ENCODE measurements around the gene MRPL39.

Gene MRPL39

GRCh38 chr21:25578056-25578961, 29.0 kb downstream of the MRPL39 start:
- Histone ChIP-seq H3F3A (ENCODE audit: insufficient read depth, low read length) (peaks cover 17% of the 10 kb centered on the region), H3K27ac (ENCODE audit: low read length) (no peak overlapping the region), H3K79me2 (ENCODE audit: low read length) (no peaks in the 10 kb centered on the region), H3K9me2 (replicated peaks; ENCODE audit: insufficient read depth, low read length) (no peaks in the 10 kb centered on the region), H4K20me1 (ENCODE audit: insufficient read depth, low read length) (no peaks in the 10 kb centered on the region), H3K36me3 (replicated peaks; ENCODE audit: insufficient read depth, low read length) (no peaks in the 10 kb centered on the region), H3K9me3 (replicated peaks; ENCODE audit: insufficient read depth, low read length) (no peaks in the 10 kb centered on the region), H3K27me3 (replicated peaks; ENCODE audit: insufficient read depth, low read length) (no peaks in the 10 kb centered on the region), H2AFZ (ENCODE audit: low read length) (no peak overlapping the region), H3K4me2 (ENCODE audit: low read depth, low read length) (no peak overlapping the region), H3K9ac (ENCODE audit: low read length) (no peak overlapping the region), H3K4me1 (ENCODE audit: low read length) (peaks cover 31% of the 10 kb centered on the region), H3K4me3 (ENCODE audit: low read length) (no peak overlapping the region)
- no peak for DNase-seq
- TF ChIP-seq EZH2 (optimal IDR thresholded peaks at IDR 0.05; ENCODE audit: low read depth, low read length) (no peak), CTCF (IDR thresholded peaks at IDR 0.05; ENCODE audit: low read length) (no peak), EZH2phosphoT487 (IDR thresholded peaks at IDR 0.05; ENCODE audit: low read length) (no peak)

- DNase-seq, result no peak
- no peak overlapping the region for H3K4me2 ChIP-seq (ENCODE audit: low read depth, low read length)
Measured at GRCh38 chr21:25577424-25578055, 29.7 kb downstream of the MRPL39 start.

More at GRCh38 chr21:25577424-25578055, 29.7 kb downstream of the MRPL39 start:
- Histone ChIP-seq H3K79me2 (ENCODE audit: low read length) (no peaks in the 10 kb centered on the region), H3K9ac (ENCODE audit: low read length) (no peak overlapping the region), H3K9me2 (replicated peaks; ENCODE audit: insufficient read depth, low read length) (no peaks in the 10 kb centered on the region), H3K4me1 (ENCODE audit: low read length) (peaks cover 32% of the 10 kb centered on the region), H3K27me3 (replicated peaks; ENCODE audit: insufficient read depth, low read length) (no peaks in the 10 kb centered on the region), H3K27ac (ENCODE audit: low read length) (no peak overlapping the region), H3K4me3 (ENCODE audit: low read length) (no peak overlapping the region), H2AFZ (ENCODE audit: low read length) (no peak overlapping the region), H4K20me1 (ENCODE audit: insufficient read depth, low read length) (no peaks in the 10 kb centered on the region), H3K9me3 (replicated peaks; ENCODE audit: insufficient read depth, low read length) (no peaks in the 10 kb centered on the region), H3F3A (ENCODE audit: insufficient read depth, low read length) (peaks cover 25% of the 10 kb centered on the region), H3K36me3 (replicated peaks; ENCODE audit: insufficient read depth, low read length) (no peaks in the 10 kb centered on the region)
- TF ChIP-seq EZH2 (optimal IDR thresholded peaks at IDR 0.05; ENCODE audit: low read depth, low read length) (no peak), CTCF (IDR thresholded peaks at IDR 0.05; ENCODE audit: low read length) (no peak), EZH2phosphoT487 (IDR thresholded peaks at IDR 0.05; ENCODE audit: low read length) (no peak)
